HCT116 (cell line): ENCODE results near the gene SLC25A36. TPM values are rescaled to one million over a fixed set of nuclear protein-coding genes. Genes with fewer than 3 reads are reported as not detected.

Experiments used
- ATAC-seq: fragments of 200-7000 bp; cut with Tn5 transposase; 2 replicates; pipeline ENCODE4 v1.9.1; 2020; ENCODE audit warnings: mild to moderate bottlenecking, moderate library complexity
- BruUV-seq: library from RNA; stranded (reverse); fragments of 400-500 nt; replicated peaks from 2 replicates; lab custom pipeline; 2021; lab: Mats Ljungman, UMichigan
- CTCF ChIA-PET: fragments of 300-600 bp; sonication (Branson Sonifier 250); formaldehyde crosslinking; loops from one replicate; lab custom pipeline; 2021; ENCODE audit warnings: antibody characterized with exemption; lab: Charles Lee
- POLR2A ChIA-PET: fragments of 300-600, 350-600 bp; sonication (Branson Sonifier 250); formaldehyde crosslinking; loops from one replicate; lab custom pipeline; 2021; ENCODE audit warnings: antibody characterized with exemption; lab: Charles Lee
- RAD21 ChIA-PET, 2 experiments: fragments of 300-600 bp; sonication (Branson Sonifier 250); formaldehyde crosslinking; loops; one replicate each; lab custom pipeline; 2023; ENCODE audit warnings: low total read pairs in 2 of 2; ENCODE audit not compliant: uncharacterized antibody in 2 of 2, unreplicated experiment in 2 of 2, low non-redundant PET in 1 of 2; lab: Charles Lee
- DNase-seq: peaks from one replicate; pipeline ENCODE4 v3.0.0-alpha.2; 2010; ENCODE audit warnings: low read depth, low spot score
- H2AFZ ChIP-seq: fragments of 200-600 bp; shearing (Covaris generic), sonication (generic); 2 replicates; pipeline ENCODE4 v1.6.1; 2017; ENCODE audit warnings: low read depth, mixed run types, mixed read lengths, antibody characterized with exemption, low read length; ENCODE audit not compliant: poor library complexity, severe bottlenecking
- H3K27ac ChIP-seq: 2 replicates; pipeline ENCODE4 v1.5.1; 2012; ENCODE audit warnings: low read depth, low read length
- H3K27me3 ChIP-seq: fragments of 200-600 bp; sonication (generic); 2 replicates; pipeline ENCODE4 v1.6.1; 2016; ENCODE audit warnings: mixed run types, low read length, mixed read lengths; ENCODE audit not compliant: insufficient read depth
- H3K36me3 ChIP-seq, 2 experiments: fragments of 200-500 bp in 1 of 2; fragments of 200-600 bp in 1 of 2; sonication (Bioruptor generic) in 1 of 2; sonication (generic) in 1 of 2; 2 replicates each; pipeline versions ENCODE4 v1.5.1 to v1.6.1; 2014 to 2016; ENCODE audit warnings: low read length in 2 of 2, inconsistent platforms in 1 of 2, mixed read lengths in 1 of 2, mixed run types in 1 of 2; ENCODE audit not compliant: insufficient read depth in 2 of 2, control insufficient read depth in 1 of 2
- H3K4me1 ChIP-seq, 2 experiments: fragments of 200-600 bp in 1 of 2; sonication (generic) in 1 of 2; 2 replicates each; pipeline versions ENCODE4 v1.5.1 to v1.6.1; 2012 to 2017; ENCODE audit warnings: low read length in 2 of 2, inconsistent platforms in 1 of 2, mild to moderate bottlenecking in 1 of 2, mixed read lengths in 1 of 2, mixed run types in 1 of 2, moderate library complexity in 1 of 2; ENCODE audit not compliant: insufficient read depth in 2 of 2, control insufficient read depth in 1 of 2
- H3K4me2 ChIP-seq: fragments of 200-600 bp; sonication (generic); 2 replicates; pipeline ENCODE4 v1.6.1; 2017; ENCODE audit warnings: mixed run types, low read length, mixed read lengths
- H3K4me3 ChIP-seq, 2 experiments: fragments of 200-600 bp in 1 of 2; sonication (generic) in 1 of 2; replicated peaks in 1 of 2; 2 replicates each; pipeline ENCODE4 v1.5.1; 2011 to 2016; ENCODE audit warnings: low read length in 2 of 2, control low read depth in 1 of 2, low read depth in 1 of 2, mild to moderate bottlenecking in 1 of 2, mixed read lengths in 1 of 2, mixed run types in 1 of 2
- H3K79me2 ChIP-seq: fragments of 200-600 bp; sonication (generic); 2 replicates; pipeline ENCODE4 v1.6.1; 2017; ENCODE audit warnings: mild to moderate bottlenecking, mixed run types, low read length, moderate library complexity, mixed read lengths; ENCODE audit not compliant: insufficient read depth
- H3K9ac ChIP-seq: fragments of 200-600 bp; sonication (generic); 2 replicates; pipeline ENCODE4 v1.6.1; 2016; ENCODE audit warnings: low read length, mixed read lengths
- H3K9me2 ChIP-seq: fragments of 200-600 bp; sonication (generic), shearing (Covaris generic); 2 replicates; pipeline ENCODE4 v1.6.1; 2017; ENCODE audit warnings: mixed run types, mild to moderate bottlenecking, moderate library complexity; ENCODE audit not compliant: insufficient read depth
- H3K9me3 ChIP-seq, 2 experiments: fragments of 200-500 bp in 1 of 2; fragments of 200-600 bp in 1 of 2; sonication (Bioruptor generic) in 1 of 2; sonication (generic) in 1 of 2; 2 replicates each; pipeline ENCODE4 v1.6.1; 2014 to 2017; ENCODE audit warnings: low read length in 2 of 2, mixed read lengths in 2 of 2, inconsistent platforms in 1 of 2, low read depth in 1 of 2, mild to moderate bottlenecking in 1 of 2, mixed run types in 1 of 2, moderate library complexity in 1 of 2; ENCODE audit not compliant: control insufficient read depth in 1 of 2, insufficient read depth in 1 of 2
- H4K20me1 ChIP-seq: fragments of 200-600 bp; sonication (generic), shearing (Covaris generic); 2 replicates; pipeline ENCODE4 v1.6.1; 2017; ENCODE audit warnings: mixed run types, mild to moderate bottlenecking, moderate library complexity; ENCODE audit not compliant: insufficient read depth
- ATF3 ChIP-seq: IDR thresholded peaks from 2 replicates; pipeline ENCODE4 v1.6.1; 2012
- CBX3 ChIP-seq: IDR thresholded peaks from 2 replicates; pipeline ENCODE4 v1.6.1; 2012; ENCODE audit warnings: low read depth
- CTCF ChIP-seq, 3 experiments: fragments of 200-600 bp in 1 of 3; sonication (generic) in 1 of 3; IDR thresholded peaks in 2 of 3; conservative IDR thresholded peaks in 1 of 3; 2 replicates each; pipeline ENCODE4 v1.5.1; 2012 to 2017; ENCODE audit warnings: low read depth in 2 of 3, low read length in 2 of 3, antibody characterized with exemption in 1 of 3, borderline replicate concordance in 1 of 3, control low read depth in 1 of 3, mild to moderate bottlenecking in 1 of 3, mixed read lengths in 1 of 3, mixed run types in 1 of 3, moderate library complexity in 1 of 3; ENCODE audit not compliant: insufficient read depth in 1 of 3
- EGR1 ChIP-seq: IDR thresholded peaks from 2 replicates; pipeline ENCODE4 v1.6.1; 2012; ENCODE audit warnings: low read depth
- EZH2phosphoT487 ChIP-seq: fragments of 200-600 bp; IDR thresholded peaks from 2 replicates; pipeline ENCODE4 v1.6.1; 2018; ENCODE audit warnings: antibody characterized with exemption, borderline replicate concordance
- JUND ChIP-seq: IDR thresholded peaks from 2 replicates; pipeline ENCODE4 v1.6.1; 2012
- RAD21 ChIP-seq: IDR thresholded peaks from 2 replicates; pipeline ENCODE4 v1.6.1; 2012; ENCODE audit warnings: low read depth, mild to moderate bottlenecking
- SIN3A ChIP-seq: IDR thresholded peaks from 2 replicates; pipeline ENCODE4 v1.6.1; 2012; ENCODE audit warnings: low read depth
- SP1 ChIP-seq: IDR thresholded peaks from 2 replicates; pipeline ENCODE4 v1.6.1; 2012; ENCODE audit warnings: low read depth
- SRF ChIP-seq: IDR thresholded peaks from 2 replicates; pipeline ENCODE4 v1.6.1; 2012; ENCODE audit warnings: low read depth
- TCF7L2 ChIP-seq: IDR thresholded peaks from 2 replicates; pipeline ENCODE4 v1.7.0; 2011; ENCODE audit warnings: borderline replicate concordance, inconsistent platforms; ENCODE audit not compliant: insufficient read depth, insufficient read length; ENCODE audit errors: extremely low read depth
- YY1 ChIP-seq: IDR thresholded peaks from 2 replicates; pipeline ENCODE4 v1.6.1; 2011; ENCODE audit warnings: low read length, low read depth, moderate library complexity, mild to moderate bottlenecking; ENCODE audit not compliant: insufficient replicate concordance; ENCODE audit errors: extremely low read depth
- ZFX ChIP-seq: fragments of 450-650 bp; IDR thresholded peaks from 2 replicates; pipeline ENCODE4 v1.6.1; 2017
- intact Hi-C: fragments of 100-400 bp; cut with micrococcal nuclease; formaldehyde crosslinking; loops from 2 replicates; pipeline ENCODE4 v1.10.0; 2022
- total RNA-seq: library from RNA; stranded (reverse); gene quantifications from one replicate; pipeline ENCODE4 v1.2.1, GENCODE V29; 2021; ENCODE audit not compliant: unreplicated experiment

The SLC25A36 gene
- total RNA-seq, 1 experiment from 2014 or later, result 81.2 TPM

DNA sequence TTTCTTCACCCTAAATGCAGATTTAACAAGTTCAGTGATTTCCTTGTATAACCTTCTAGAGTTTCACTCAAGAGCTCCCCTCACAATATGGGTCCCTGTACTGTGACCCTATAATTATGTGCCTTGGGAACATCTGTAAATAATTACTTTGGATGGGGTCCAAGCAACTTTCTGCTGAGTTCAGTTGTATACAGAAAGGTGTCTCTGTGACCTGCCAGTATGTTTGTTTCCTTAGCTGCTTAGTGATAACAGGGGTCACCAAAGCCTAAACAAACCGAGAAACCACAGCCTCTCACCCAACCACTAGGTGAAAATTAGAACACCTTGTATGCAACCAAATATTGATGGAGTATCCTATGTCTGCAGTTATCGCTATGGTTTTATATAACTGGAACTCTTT is 29.8 kb upstream of the SLC25A36 start:
- DNase-seq, result no peak
- POLR2A ChIA-PET, result no interaction called here
- intact Hi-C loops, result no loop called here

More for the DNA sequence above, 29.8 kb upstream of the SLC25A36 start:
- no peaks in the 10 kb centered on the region for H3K9me3 ChIP-seq
- 0 out of 2 replicates have a peak, but pooled peaks cover 15% of the 10 kb centered on the region for H3K27me3 ChIP-seq
- H3K4me3 ChIP-seq, result no peak overlapping the region
- H3K36me3 ChIP-seq, result no peaks in the 10 kb centered on the region
- no peak overlapping the region for H3K9ac ChIP-seq
- no peaks in the 10 kb centered on the region for H3K79me2 ChIP-seq
- ATAC-seq, result no peak
- no peaks in the 10 kb centered on the region for H4K20me1 ChIP-seq
- RAD21 ChIA-PET, result no interaction called here
- H3K9me2 ChIP-seq, result no peaks in the 10 kb centered on the region
- H3K4me2 ChIP-seq, result no peak overlapping the region
- CTCF ChIA-PET, result interaction anchor here (1.1 kb wide), 1 partner anchor 280 kb away, joined by 3 read pairs; no protein-coding TSS in a partner anchor
- no peak overlapping the region for H3K27ac ChIP-seq
- no peak for TF ChIP-seq TCF7L2
- no peak for TF ChIP-seq CBX3
- no peak for TF ChIP-seq ZFX
- TF ChIP-seq EGR1, result no peak
- no peak for TF ChIP-seq YY1
- no peak for TF ChIP-seq SRF
- no peak for TF ChIP-seq RAD21
- TF ChIP-seq SIN3A, result no peak
- no peak for TF ChIP-seq ATF3
- TF ChIP-seq EZH2phosphoT487, result no peak
- TF ChIP-seq SP1, result no peak
- TF ChIP-seq JUND, result no peak
- no peak for TF ChIP-seq CTCF (IDR thresholded peaks at IDR 0.05 in 2 of 3, conservative IDR thresholded peaks at IDR 0.05 in 1 of 3; ENCODE audit: borderline replicate concordance in 1 of 3, insufficient read depth in 1 of 3, low read depth in 2 of 3, low read length in 2 of 3)
- H2AFZ ChIP-seq, result no peak overlapping the region
- H3K4me1 ChIP-seq, result peaks cover 0 to 3% of the 10 kb centered on the region in 2 experiments; a peak in 1 of 4 replicates
- BruUV-seq, result no TSS peak
